HG03097 (cell line): ENCODE data around the gene COA5.

Source experiments
- ATAC-seq: cut with Tn5 transposase; IDR thresholded peaks from one replicate; pipeline ENCODE4 v1.9.1; 2021; ENCODE audit not compliant: unreplicated experiment, low FRiP score

The COA5 gene

DNA sequence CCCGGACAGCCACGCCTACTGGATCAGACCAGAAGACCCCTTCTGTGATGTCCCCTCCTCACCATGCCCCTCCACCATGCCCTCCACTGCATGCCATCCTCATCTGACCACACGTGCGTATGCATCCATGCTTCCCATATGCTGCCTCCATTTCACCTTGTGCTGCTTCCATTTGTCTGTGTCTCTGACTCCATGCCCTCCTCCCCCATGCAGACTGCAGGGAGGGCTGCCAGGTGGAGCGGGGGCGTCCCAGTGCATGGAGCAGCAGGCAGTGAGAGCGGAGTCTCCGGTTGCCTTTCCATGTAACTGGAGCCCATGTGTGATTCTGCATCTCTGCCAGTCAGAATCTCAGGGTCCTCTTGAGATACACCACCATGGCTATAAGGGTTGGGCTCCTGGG lies 52.6 kb downstream of the COA5 start:
- ATAC-seq, result no peak

- no peak for ATAC-seq
Observed at GRCh38 chr2:98554116-98554861, 54.0 kb downstream of the COA5 start.

DNA sequence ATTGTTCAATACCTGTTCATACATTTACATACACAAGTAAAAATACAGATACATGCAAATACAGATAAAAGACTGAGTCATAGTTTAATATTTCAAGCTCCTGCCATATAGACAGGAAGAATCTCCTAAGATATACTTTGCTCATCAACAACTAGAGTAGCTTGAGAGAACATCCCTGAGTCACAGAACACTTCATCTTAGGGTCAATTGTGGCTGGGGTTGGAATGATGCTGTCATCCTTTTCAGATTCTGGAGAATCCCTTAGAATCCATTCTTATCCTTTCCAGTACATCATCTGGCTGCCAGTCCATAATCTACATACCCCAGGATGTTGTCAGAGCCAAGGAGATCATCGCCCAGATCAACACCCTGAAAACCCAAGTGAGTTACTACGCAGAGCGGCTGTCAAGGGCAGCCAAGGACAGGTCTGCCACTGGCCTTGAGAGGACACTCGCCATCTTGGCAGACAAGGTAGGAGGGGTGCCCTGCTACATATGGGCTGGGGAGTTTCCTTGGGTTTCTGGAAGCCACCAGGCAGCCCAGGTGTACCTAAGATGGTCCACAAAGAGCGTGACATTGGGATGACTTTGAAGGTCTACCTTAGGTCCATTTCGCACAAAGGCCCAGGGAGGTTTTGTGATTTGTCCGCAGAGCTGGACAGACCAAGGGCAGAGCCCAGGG lies 55.7 kb downstream of the COA5 start:
- no peak for ATAC-seq

DNA sequence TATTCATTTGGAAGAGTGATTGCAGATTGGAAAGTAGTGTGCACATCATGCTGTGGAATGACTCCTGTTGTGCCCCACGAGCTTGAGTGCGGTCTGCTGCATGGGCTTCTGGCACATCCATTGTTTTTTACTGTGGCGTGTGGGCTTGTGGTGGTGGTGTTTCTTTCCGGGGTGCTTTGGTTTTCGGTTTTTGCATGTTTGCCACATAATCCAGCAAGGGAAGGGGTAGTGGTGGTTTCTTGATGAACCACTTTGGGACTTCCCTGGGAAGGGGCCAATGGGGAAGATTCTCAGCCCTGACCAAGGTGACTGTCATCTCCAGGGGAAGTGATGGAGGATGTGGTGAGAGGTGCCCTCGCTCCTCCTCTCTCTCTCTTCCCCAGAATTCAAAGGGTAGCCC lies 57.0 kb downstream of the COA5 start:
- no peak for ATAC-seq

DNA sequence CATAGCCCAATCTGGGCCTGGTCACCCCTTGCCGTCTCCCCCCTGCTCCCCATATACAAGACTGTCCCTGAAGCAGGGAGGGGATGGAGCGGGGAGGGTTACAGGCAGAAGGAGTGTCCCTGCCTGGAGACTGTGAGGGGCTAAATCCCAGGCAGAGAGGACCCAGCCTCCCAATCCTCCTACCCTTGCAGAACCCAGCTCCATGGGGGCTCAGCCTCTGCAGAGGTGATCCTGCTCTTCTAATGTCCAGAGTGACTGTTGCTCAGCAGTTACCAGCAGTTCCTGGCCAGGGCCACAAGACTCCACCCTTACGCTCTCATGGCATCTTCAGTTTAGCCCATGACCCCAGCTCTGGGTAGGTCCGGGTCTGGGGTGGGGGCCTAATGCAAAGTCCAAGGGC lies 58.1 kb downstream of the COA5 start:
- ATAC-seq, result no peak
